H1 (cell line): Measurements from ENCODE around the gene CCDC40. TPM values are rescaled to one million over a fixed set of nuclear protein-coding genes. Genes with fewer than 3 reads are reported as not detected.

Source experiments
- BACH1 ChIP-seq: IDR thresholded peaks from 2 replicates; pipeline ENCODE4 v1.6.1; 2012; ENCODE audit warnings: low read length, improper control_type of control experiment
- RAD21 ChIP-seq, 2 experiments: IDR thresholded peaks in 1 of 2; conservative IDR thresholded peaks in 1 of 2; 2 replicates each; pipeline ENCODE4 v1.6.1; 2011; ENCODE audit warnings: low read depth in 2 of 2, low read length in 2 of 2, improper control_type of control experiment in 1 of 2, inconsistent platforms in 1 of 2, mild to moderate bottlenecking in 1 of 2, moderate library complexity in 1 of 2
- SP2 ChIP-seq: IDR thresholded peaks from 2 replicates; pipeline ENCODE4 v1.6.1; 2012; ENCODE audit warnings: mild to moderate bottlenecking, low read length, inconsistent platforms
- TAF1 ChIP-seq: IDR thresholded peaks from 2 replicates; pipeline ENCODE4 v1.6.1; 2011; ENCODE audit warnings: mild to moderate bottlenecking, low read depth, low read length
- USF2 ChIP-seq: IDR thresholded peaks from 2 replicates; pipeline ENCODE4 v1.6.1; 2011; ENCODE audit warnings: low read length, improper control_type of control experiment
- polyA plus RNA-seq, 7 experiments: library from polyadenylated mRNA; depleted of rRNA in 3 of 7; stranded (reverse) in 5 of 7; unstranded in 2 of 7; fragments of >200 nt in 5 of 7; fragments of 200-250 nt in 2 of 7; gene quantifications; 1 replicate in 5 of 7; 2 replicates in 1 of 7; 4 replicates in 1 of 7; pipeline versions ENCODE4 v1.2.1 to v1.2.3, GENCODE V29; 2011 to 2013; ENCODE audit warnings: missing spikeins in 2 of 7, mixed read lengths in 2 of 7
- total RNA-seq: library from RNA; stranded (reverse); fragmentation: NEBNext Ultra II Directional; extraction: Animal tissue kit (Norgen Biotek cat#: 25700); gene quantifications from 2 replicates; pipeline ENCODE4 v1.2.1, GENCODE V29; 2021

Gene CCDC40
- total and polyA plus RNA-seq, 2 of the 8 experiments (the other 6 are each of a cell fraction or from before 2014, with no cell fraction given): 4.1 to 11.5 TPM

- no peak for TF ChIP-seq BACH1
- TF ChIP-seq USF2: no peak
- TF ChIP-seq TAF1: no peak
- TF ChIP-seq SP2: no peak
- no peak for TF ChIP-seq RAD21 (IDR thresholded peaks at IDR 0.05 in 1 of 2, conservative IDR thresholded peaks at IDR 0.05 in 1 of 2; ENCODE audit: low read depth in 2 of 2, low read length in 2 of 2)
Observed at GRCh38 chr17:80021600-80021999, 14.8 kb upstream of the CCDC40 start (continued).
